WTC11 (cell line): ENCODE results near the gene MYO15B. TPM values are rescaled to one million over a fixed set of nuclear protein-coding genes. Genes with fewer than 3 reads are reported as not detected.

Experiments
- ATAC-seq: fragments of 200-7000 bp; cut with Tn5 transposase; 2 replicates; pipeline ENCODE4 v1.10.0; 2021; ENCODE audit warnings: mild to moderate bottlenecking, moderate library complexity
- CTCF ChIA-PET: fragments of 300-600 bp; sonication (Branson Sonifier 250); formaldehyde crosslinking; loops from one replicate; lab custom pipeline; 2021; ENCODE audit warnings: antibody characterized with exemption; lab: Charles Lee
- POLR2A ChIA-PET: fragments of 350-600 bp; sonication (Branson Sonifier 250); formaldehyde crosslinking; loops from one replicate; lab custom pipeline; 2021; ENCODE audit warnings: antibody characterized with exemption; lab: Charles Lee
- DNase-seq: peaks from one replicate; pipeline ENCODE4 v3.0.0; 2021; ENCODE audit warnings: low spot score
- H3K27ac Mint-ChIP-seq: 2 replicates; pipeline ENCODE4 v1.8.0; 2021; ENCODE audit warnings: mixed read lengths
- H3K27me3 Mint-ChIP-seq: 2 replicates; pipeline ENCODE4 v1.8.0; 2021; ENCODE audit warnings: low read depth, mild to moderate bottlenecking, moderate library complexity, mixed read lengths
- H3K36me3 Mint-ChIP-seq: 2 replicates; pipeline ENCODE4 v1.8.0; 2021; ENCODE audit warnings: mixed read lengths
- H3K4me1 Mint-ChIP-seq: 2 replicates; pipeline ENCODE4 v1.8.0; 2022; ENCODE audit warnings: mixed read lengths
- H3K4me3 Mint-ChIP-seq: 2 replicates; pipeline ENCODE4 v1.8.0; 2021; ENCODE audit warnings: mild to moderate bottlenecking, moderate library complexity, mixed read lengths
- H3K9me3 Mint-ChIP-seq: 2 replicates; pipeline ENCODE4 v1.8.0; 2021; ENCODE audit warnings: mixed read lengths
- ARID4B ChIP-seq: sonication (generic); formaldehyde crosslinking; IDR thresholded peaks from 2 replicates; pipeline ENCODE4 v1.8.0; 2023; ENCODE audit warnings: missing genetic modification reagents, mild to moderate bottlenecking, borderline replicate concordance
- ATF6 ChIP-seq: sonication (generic); formaldehyde crosslinking; IDR thresholded peaks from 2 replicates; pipeline ENCODE4 v1.8.1; 2023; ENCODE audit warnings: mild to moderate bottlenecking, missing genetic modification reagents
- CREM ChIP-seq: sonication (generic); formaldehyde crosslinking; IDR thresholded peaks from 2 replicates; pipeline ENCODE4 v1.8.1; 2022; ENCODE audit warnings: mild to moderate bottlenecking, missing genetic modification reagents, moderate library complexity
- E2F5 ChIP-seq: sonication (generic); formaldehyde crosslinking; IDR thresholded peaks from 2 replicates; pipeline ENCODE4 v1.8.1; 2022; ENCODE audit warnings: mild to moderate bottlenecking, moderate library complexity, missing genetic modification reagents
- ETV6 ChIP-seq: sonication (generic); formaldehyde crosslinking; IDR thresholded peaks from 2 replicates; pipeline ENCODE4 v1.8.1; 2022; ENCODE audit warnings: mild to moderate bottlenecking, missing genetic modification reagents
- HMGA2 ChIP-seq: fragments of 250-450 bp; sonication (Bioruptor Pico); IDR thresholded peaks from 2 replicates; pipeline ENCODE4 v1.4.0; 2021; ENCODE audit warnings: mild to moderate bottlenecking, moderate library complexity
- HMGXB4 ChIP-seq: sonication (generic); formaldehyde crosslinking; IDR thresholded peaks from 2 replicates; pipeline ENCODE4 v1.8.1; 2023; ENCODE audit warnings: mild to moderate bottlenecking, moderate library complexity, missing genetic modification reagents
- IRF2 ChIP-seq: sonication (generic); formaldehyde crosslinking; IDR thresholded peaks from 2 replicates; pipeline ENCODE4 v1.8.0; 2022; ENCODE audit warnings: low read depth, missing genetic modification reagents, borderline replicate concordance
- JAZF1 ChIP-seq: fragments of 250-450 bp; sonication (Bioruptor Pico); IDR thresholded peaks from 2 replicates; pipeline ENCODE4 v1.9.0; 2021; ENCODE audit warnings: moderate library complexity, mild to moderate bottlenecking, inconsistent platforms
- NFATC4 ChIP-seq: fragments of 250-450 bp; sonication (Bioruptor Pico); IDR thresholded peaks from 2 replicates; pipeline ENCODE4 v1.9.0; 2021; ENCODE audit warnings: mild to moderate bottlenecking
- SMAD4 ChIP-seq: sonication (generic); formaldehyde crosslinking; IDR thresholded peaks from 2 replicates; pipeline ENCODE4 v1.8.0; 2022; ENCODE audit warnings: mild to moderate bottlenecking, missing genetic modification reagents
- STAT6 ChIP-seq: sonication (generic); formaldehyde crosslinking; conservative IDR thresholded peaks from 2 replicates; pipeline ENCODE4 v1.8.1; 2023; ENCODE audit warnings: mild to moderate bottlenecking, low read depth, missing genetic modification reagents, moderate library complexity
- TCF7 ChIP-seq: sonication (generic); formaldehyde crosslinking; IDR thresholded peaks from 2 replicates; pipeline ENCODE4 v1.8.0; 2022; ENCODE audit warnings: mild to moderate bottlenecking, low read depth, missing genetic modification reagents, moderate library complexity
- TEAD4 ChIP-seq: sonication (generic); formaldehyde crosslinking; IDR thresholded peaks from 2 replicates; pipeline ENCODE4 v1.8.0; 2022; ENCODE audit warnings: mild to moderate bottlenecking, missing genetic modification reagents
- ZNF232 ChIP-seq: sonication (generic); formaldehyde crosslinking; IDR thresholded peaks from 2 replicates; pipeline ENCODE4 v1.8.0; 2022; ENCODE audit warnings: mild to moderate bottlenecking, missing genetic modification reagents
- ZNF425 ChIP-seq: fragments of 250-450 bp; sonication (Bioruptor Pico); conservative IDR thresholded peaks from 2 replicates; pipeline ENCODE4 v1.9.0; 2021; ENCODE audit warnings: mild to moderate bottlenecking
- ZNF671 ChIP-seq: fragments of 250-450 bp; sonication (Bioruptor Pico); IDR thresholded peaks from 2 replicates; pipeline ENCODE4 v1.8.0; 2021; ENCODE audit warnings: mild to moderate bottlenecking
- total RNA-seq: library from RNA; stranded (reverse); gene quantifications from 3 replicates; pipeline ENCODE4 v1.2.3, GENCODE V29; 2021

The MYO15B gene
- total RNA-seq, 1 experiment from 2014 or later, result 35.6 TPM

DNA sequence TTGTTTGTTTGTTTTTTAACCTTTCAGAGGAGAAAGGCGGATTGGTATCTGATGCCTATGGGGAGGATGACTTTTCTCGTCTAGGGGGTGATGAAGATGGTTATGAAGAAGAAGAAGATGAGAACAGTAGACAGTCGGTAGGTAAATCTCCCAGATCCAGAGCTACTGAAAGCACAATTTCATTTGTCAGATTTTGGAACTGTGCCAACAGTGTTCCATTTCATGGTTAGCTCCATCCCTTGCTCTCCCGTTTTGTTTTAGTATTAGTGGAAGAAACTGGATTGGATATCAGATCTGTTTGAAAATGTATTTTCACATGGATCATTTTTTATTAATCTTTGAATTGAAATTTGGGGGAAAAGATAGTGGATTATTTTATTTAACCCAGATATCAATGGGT, 80.9 kb downstream of the MYO15B start:
- POLR2A ChIA-PET, result no interaction called here
- no peaks in the 10 kb centered on the region for H3K9me3 Mint-ChIP-seq
- H3K36me3 Mint-ChIP-seq, result peaks cover 41% of the 10 kb centered on the region
- ATAC-seq (no peak), DNase-seq (no peak)
- no peaks in the 10 kb centered on the region for H3K27me3 Mint-ChIP-seq
- H3K4me1 Mint-ChIP-seq, result peaks cover 12% of the 10 kb centered on the region
- CTCF ChIA-PET, result interaction anchor here (1.1 to 3.6 kb wide), 2 partner anchors 36 to 85 kb away, joined by 4 to 17 read pairs; no protein-coding TSS in a partner anchor
- H3K4me3 Mint-ChIP-seq, result no peak overlapping the region
- H3K27ac Mint-ChIP-seq, result no peak overlapping the region; the same call in 1 of the 2 replicates
- TF ChIP-seq HMGA2 (CRISPR knock-in tag) (no peak), TEAD4 (no peak), ATF6 (CRISPR knock-in tag) (no peak), E2F5 (CRISPR knock-in tag) (no peak), HMGXB4 (CRISPR knock-in tag) (no peak), TCF7 (CRISPR knock-in tag) (no peak), NFATC4 (CRISPR knock-in tag) (no peak)

- CTCF ChIA-PET, result interaction anchor here (5.2 to 5.6 kb wide), 2 partner anchors 37 to 78 kb away, joined by 23 to 72 read pairs; partner anchors contain the start of gene SMIM5
- Mint-ChIP-seq H3K27ac (no peak overlapping the region), H3K4me1 (peaks cover 10% of the 10 kb centered on the region), H3K36me3 (peaks cover 37% of the 10 kb centered on the region), H3K27me3 (no peaks in the 10 kb centered on the region), H3K9me3 (no peaks in the 10 kb centered on the region), H3K4me3 (no peak overlapping the region)
- ATAC-seq (no peak), DNase-seq (no peak)
- POLR2A ChIA-PET, result no interaction called here
- TF ChIP-seq STAT6 (CRISPR knock-in tag) (no peak), CREM (CRISPR knock-in tag) (no peak), ARID4B (CRISPR knock-in tag) (no peak), HMGA2 (CRISPR knock-in tag) (no peak), ETV6 (CRISPR knock-in tag) (no peak), JAZF1 (CRISPR knock-in tag) (no peak), ZNF232 (CRISPR knock-in tag) (no peak), SMAD4 (CRISPR knock-in tag) (no peak), IRF2 (CRISPR knock-in tag) (no peak), HMGXB4 (CRISPR knock-in tag) (no peak), ZNF671 (no peak), ZNF425 (CRISPR knock-in tag) (no peak)
These were observed 83.3 kb downstream of the MYO15B start for GRCh38 chr17:75670868-75671267.
